HG02973 (cell line): ENCODE data around the gene MBOAT7.
"Not testable (repeated sequence)": the region's sequence is repeated elsewhere in the genome, so short reads cannot be mapped to it uniquely, and the experiment has no call there.

Experiments used
- ATAC-seq: cut with Tn5 transposase; IDR thresholded peaks from one replicate; pipeline ENCODE4 v1.9.1; 2021; ENCODE audit warnings: moderate library complexity; ENCODE audit not compliant: unreplicated experiment

Gene MBOAT7

GRCh38 chr19:54209058-54209810, 19.9 kb upstream of the MBOAT7 start:
- no peak for ATAC-seq

GRCh38 chr19:54208784-54209057, 19.3 kb upstream of the MBOAT7 start:
- no peak for ATAC-seq

DNA sequence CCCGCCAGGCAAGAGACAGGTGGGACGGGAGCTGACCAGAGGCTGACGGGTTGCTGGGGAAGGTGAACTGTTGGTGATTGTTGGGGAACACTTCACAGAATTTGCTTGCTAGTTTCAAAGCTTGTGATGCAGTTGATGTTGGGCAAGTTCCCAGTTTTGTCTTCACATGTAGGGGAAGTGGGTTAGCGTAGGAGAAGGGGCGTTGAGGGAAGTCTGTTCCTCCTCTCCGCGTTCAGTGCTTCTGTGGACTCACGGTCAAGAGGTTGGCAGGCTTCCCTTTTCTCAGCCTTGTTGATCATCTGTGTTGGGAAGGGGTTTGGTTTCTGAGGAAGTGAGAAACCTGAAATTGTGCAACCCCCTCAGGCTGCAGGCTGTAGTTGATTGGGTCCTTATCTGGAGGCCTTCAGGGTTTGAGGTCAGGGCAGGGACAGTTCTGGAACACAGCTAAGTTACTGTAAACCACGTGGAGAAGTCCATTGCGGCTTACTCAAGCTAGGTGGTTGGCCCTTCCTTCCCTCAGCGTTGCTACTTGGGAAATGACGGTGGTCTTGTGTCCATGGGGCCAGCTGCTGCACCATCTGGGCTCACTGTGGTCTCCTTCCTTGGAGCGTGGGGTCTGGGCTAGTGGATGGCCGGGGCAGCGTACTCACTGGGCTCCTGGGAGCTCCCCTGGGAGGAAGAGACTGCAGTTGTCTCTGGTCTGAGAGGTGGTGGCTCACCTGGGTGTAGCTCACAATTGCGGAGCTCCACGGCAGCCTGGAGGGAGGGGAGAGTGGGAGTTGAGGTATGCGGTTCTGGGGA, 18.8 kb upstream of the MBOAT7 start:
- peak; percentile 43 for ATAC-seq

DNA sequence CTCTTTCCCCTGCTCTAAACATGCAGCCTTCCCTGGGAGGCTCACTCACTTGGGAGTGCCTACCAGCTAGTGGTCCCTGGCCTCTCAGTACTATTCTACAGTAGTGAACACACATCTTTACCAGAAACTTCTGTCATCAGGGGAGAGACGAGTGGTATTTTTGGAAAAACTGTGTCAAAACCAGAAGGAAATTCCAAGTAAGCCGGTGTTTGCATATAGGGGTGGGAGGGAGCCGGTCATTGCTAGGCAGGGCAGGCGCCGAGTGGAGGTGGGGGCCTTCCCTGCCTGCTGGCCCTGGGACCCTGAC, 18.2 kb upstream of the MBOAT7 start:
- ATAC-seq: no peak

DNA sequence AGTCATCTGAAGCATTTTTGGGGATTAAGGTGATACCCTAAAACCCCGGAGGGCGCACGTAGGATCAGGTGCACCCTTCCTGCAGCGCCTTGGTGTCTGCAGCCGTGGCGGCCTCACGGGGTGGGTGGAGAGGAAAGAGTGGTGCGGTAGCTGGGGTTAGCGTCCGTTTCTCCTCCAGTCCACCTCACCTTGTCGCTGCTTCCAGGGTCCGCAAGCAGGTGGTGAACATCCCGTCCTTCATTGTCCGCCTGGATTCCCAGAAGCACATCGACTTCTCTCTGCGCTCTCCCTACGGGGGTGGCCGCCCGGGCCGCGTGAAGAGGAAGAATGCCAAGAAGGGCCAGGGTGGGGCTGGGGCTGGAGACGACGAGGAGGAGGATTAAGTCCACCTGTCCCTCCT, 17.8 kb upstream of the MBOAT7 start:
- ATAC-seq: not testable (repeated sequence)

DNA sequence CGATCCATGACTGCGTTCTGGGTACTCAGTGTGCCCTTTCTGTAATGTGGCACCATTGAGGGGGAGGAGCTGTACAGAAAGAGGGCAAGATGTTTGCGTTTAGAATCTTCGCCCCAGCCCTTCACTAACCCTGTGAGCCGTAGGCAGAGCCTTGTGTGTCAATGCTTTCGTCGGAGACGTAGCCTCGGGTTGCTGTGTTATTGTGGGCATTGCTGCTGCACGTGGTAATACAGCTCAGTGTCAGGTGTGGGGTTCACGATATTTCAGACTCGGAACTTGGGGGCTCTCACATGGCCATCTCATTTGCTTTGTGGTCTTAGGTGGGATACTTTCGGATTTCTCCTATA, 17.4 kb upstream of the MBOAT7 start:
- no peak for ATAC-seq

DNA sequence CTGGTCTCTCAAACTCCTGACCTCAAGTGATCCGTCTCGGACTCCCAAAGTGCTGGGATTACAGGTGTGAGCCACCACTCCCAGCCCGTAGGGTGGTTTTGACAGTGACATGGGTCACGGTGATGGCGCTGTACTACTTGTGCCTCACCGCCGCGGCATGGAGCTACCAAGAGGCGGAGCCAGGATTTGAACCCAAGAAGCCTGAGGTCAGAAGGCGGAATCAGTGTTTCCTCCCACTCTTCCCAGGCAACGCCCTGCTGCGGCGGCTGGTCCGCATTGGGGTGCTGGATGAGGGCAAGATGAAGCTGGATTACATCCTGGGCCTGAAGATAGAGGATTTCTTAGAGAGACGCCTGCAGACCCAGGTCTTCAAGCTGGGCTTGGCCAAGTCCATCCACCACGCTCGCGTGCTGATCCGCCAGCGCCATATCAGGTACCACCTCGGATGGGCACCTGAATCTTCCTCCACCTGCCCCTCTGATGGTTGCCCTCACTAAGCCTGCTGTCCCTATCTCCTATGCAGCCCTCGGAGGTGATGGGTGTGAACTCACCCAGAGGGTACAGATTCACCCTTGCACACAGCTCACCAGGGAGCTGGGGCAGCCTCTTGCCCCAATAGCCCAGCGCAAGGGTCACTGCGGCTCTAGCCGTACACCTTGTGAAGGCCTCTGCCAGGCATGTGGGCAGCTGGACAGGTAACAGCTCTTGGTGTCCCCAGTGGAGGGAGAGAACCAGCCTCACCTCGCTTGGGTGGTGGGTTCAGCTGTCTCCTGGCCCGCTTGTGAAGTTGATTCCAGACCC, 16.9 kb upstream of the MBOAT7 start:
- no peak for ATAC-seq

- ATAC-seq: no peak
These were observed 15.5 kb upstream of the MBOAT7 start for GRCh38 chr19:54204767-54205468.

DNA sequence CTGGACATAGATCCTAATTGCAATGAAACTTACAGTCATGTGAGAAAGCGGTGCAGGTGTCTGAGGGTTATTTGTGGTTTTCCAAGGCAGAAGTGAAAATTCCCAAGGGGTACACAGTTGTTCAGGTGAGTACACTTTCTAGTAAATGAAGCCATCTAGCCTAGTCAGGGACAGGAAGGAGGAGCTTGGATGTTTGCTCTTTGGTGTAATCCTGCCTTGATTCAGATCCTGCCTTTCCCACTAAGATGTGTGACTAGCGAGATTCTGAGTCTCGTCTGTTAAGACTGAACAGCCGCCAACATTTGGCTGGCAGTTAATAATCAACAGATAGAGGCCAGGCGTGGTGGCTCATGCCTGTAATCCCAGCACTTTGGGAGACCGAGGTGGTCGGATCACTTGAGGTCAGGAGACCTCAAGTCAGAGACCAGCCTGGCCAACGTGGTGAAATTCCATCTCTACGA, 13.8 kb upstream of the MBOAT7 start:
- no peak for ATAC-seq

- no peak for ATAC-seq
These were observed 12.6 kb upstream of the MBOAT7 start for GRCh38 chr19:54201980-54202379.

DNA sequence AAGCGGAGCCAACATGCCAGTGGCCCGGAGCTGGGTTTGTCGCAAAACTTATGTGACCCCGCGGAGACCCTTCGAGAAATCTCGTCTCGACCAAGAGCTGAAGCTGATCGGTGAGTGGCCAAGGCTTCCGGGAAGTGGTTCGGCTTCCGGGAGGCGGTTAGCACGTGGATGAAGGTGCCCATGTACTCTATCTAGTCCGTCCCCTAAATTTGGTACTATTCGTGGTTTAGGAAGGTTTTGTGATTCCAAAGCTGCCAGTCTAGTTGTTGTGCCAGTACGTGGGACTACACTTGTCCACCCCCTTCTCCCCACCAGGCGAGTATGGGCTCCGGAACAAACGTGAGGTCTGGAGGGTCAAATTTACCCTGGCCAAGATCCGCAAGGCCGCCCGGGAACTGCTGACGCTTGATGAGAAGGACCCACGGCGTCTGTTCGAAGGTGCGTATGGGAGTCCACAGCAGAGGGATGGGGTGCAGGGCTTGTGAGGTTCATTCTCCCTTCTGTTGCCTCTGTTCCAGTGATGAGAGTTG, 11.9 kb upstream of the MBOAT7 start:
- no peak for ATAC-seq

DNA sequence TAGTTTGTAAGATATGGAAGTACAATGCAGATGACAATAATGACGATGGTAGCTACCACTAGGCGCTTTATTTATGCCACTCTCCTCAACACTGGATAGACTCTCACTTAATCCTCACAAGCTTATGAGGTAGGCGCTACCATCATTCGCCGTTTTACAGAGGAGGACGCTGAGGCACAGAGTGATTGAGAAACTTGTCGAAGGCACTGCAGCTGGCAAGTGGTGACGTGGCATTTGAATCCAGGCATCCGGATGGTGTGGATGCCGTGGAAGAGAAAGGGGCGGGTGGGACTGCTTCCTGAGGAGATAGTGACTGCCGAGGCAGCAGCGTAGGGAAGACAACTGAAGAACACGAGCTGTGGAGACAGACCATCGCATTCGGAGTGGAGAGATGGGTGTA, 10.0 kb upstream of the MBOAT7 start:
- ATAC-seq: no peak

DNA sequence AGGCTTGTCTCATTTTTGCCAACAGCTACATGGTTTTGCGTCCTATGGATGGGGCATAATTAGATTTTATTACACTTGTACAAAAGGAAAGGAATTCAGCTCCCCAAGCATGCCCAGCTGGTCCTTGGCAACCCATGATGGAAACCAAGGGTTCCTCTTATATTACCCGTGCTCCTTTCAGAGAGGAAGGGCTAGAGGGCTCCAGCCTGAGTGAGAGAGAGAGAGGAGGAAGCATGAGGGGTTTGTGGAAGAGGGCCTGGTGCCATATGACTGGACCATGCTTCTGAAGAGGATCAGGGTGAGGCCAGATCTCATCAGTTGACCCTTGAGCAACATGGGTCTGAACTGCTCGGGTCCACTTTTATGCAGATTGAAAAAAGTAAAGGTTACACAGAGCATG, 7.7 kb upstream of the MBOAT7 start:
- no peak for ATAC-seq

DNA sequence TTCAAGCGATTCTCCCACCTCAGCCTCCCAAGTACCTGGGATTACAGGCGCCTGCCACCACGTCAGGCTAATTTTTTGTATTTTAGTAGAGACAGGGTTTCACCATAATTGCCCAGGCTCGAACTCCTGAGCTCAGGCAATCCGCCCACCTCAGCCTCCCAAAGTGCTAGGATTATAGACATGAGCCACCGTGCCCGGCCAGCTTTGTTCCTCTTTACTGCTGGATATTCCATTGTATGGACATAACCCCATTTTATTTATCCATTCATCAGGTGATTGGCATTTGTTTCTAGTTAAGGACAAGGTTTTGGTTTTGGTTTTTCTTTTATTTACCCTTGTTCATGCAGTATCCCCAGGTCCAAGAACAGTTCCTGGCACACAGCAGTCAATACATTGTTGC, 7.2 kb upstream of the MBOAT7 start:
- no peak for ATAC-seq

DNA sequence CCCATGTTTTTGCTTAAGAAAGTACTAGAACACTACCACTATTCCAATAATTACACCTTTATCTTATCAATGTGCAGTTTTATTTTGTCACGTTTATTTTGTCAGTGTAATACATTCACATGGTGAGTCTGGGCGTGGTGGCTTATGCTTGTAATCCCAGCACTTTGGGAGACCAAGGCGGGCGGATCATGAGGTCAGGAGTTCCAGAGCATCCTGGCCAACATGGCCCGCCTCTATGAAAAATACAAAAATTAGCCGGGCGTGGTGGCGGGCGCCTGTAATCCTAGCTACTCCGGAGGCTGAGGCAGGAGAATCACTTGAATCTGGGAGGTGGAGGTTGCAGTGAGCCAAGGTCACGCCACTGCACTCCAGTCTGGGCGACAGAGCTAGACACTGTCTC, 5.1 kb upstream of the MBOAT7 start:
- ATAC-seq: not testable (repeated sequence)

DNA sequence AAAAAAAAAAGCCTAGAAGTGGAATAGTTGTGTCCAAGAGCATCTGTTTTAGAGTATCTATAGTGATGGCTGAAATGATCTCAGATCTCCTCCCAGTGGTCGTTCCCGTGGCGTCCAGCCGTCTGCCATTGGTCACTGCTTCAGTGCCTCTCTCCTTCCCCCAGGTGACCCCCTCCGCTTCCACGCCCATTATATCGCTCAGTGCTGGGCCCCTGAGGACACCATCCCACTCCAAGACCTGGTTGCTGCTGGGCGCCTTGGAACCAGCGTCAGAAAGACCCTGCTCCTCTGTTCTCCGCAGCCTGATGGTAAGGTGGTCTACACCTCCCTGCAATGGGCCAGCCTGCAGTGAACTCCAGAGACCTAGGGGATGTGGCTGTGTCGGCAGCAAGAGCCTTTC, 3.6 kb upstream of the MBOAT7 start:
- no peak for ATAC-seq

DNA sequence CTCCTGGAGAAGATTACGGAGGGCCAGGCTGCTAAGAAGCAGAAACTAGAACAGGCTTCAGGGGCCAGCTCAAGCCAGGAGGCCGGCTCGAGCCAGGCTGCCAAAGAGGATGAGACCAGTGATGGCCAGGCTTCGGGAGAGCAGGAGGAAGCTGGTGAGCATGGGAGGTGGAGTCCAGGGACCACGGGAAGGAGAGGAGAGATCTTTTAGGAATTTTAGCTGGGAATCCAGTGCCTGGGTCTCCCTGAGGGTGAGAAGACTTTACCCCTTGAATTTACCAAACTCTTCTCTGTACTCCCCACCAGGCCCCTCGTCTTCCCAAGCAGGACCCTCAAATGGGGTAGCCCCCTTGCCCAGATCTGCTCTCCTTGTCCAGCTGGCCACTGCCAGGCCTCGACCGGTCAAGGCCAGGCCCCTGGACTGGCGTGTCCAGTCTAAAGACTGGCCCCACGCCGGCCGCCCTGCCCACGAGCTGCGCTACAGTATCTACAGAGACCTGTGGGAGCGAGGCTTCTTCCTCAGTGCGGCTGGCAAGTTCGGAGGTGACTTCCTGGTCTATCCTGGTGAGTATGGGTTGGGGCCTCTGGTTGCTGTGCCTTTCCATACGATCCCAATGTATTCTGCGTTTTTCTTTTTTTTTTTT, 2.6 kb upstream of the MBOAT7 start:
- ATAC-seq: no peak

DNA sequence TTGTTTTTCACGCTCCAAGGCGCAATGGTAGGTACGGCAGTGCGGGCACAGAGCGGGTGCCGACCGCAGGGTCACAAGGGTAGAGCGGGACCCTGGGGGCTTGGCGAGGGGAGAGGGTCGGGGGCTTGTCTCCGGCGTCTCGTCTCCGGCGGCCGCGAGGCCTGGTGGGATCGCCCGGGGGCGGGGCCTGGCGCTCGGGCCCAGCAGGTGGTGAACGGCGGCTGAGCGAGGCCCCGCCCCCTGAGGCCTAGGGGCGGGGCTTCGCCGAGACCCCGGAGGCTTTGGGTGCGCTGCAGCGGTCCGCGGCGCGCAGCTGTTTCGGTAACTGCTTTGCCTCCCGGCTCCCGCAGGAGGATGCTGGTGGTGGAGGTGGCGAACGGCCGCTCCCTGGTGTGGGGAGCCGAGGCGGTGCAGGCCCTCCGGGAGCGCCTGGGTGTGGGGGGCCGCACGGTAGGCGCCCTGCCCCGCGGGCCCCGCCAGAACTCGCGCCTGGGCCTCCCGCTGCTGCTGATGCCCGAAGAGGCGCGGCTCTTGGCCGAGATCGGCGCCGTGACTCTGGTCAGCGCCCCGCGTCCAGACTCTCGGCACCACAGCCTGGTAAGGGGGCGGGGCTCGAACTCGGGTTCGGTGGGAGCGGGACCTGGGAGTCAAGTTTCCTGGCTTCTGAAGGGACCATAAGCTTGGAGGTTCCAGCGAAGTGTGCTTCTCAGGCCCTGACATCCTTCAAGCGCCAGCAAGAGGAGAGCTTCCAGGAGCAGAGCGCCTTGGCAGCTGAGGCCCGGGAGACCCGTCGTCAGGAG, 1.8 kb upstream of the MBOAT7 start, which contains the start of gene TSEN34:
TSS of gene TSEN34 (plus strand) at position 298 of the 800 bp plus-strand sequence. CDS start at position 355, 57 bp downstream.
- peak; percentile 24 for ATAC-seq

GRCh38 chr19:54190503-54191010, 1.2 kb upstream of the MBOAT7 start:
- peak; percentile 44 for ATAC-seq
